Lower leg skin (tissue), 4 donors: ENCODE results near the gene SLC5A3. TPM values are rescaled to one million over a fixed set of nuclear protein-coding genes. Genes with fewer than 3 reads are reported as not detected.

Source experiments
- DNase-seq, 2 donors: peaks; one replicate each; pipeline ENCODE4 v3.0.0-alpha.2; 2019; ENCODE audit warnings: low spot score in 2 of 2
- H3K4me3 ChIP-seq: fragments of 200-600 bp; sonication (generic); 2 replicates; pipeline ENCODE4 v1.5.1; 2017; ENCODE audit warnings: mild to moderate bottlenecking, low read depth; ENCODE audit not compliant: poor library complexity, severe bottlenecking
- CTCF ChIP-seq, 3 donors: fragments of 450-650 bp; IDR thresholded peaks; one replicate each; pipeline ENCODE4 v1.5.1; 2016; ENCODE audit warnings: antibody characterized with exemption in 3 of 3, mild to moderate bottlenecking in 3 of 3, moderate library complexity in 2 of 3
- POLR2A ChIP-seq, 2 donors: fragments of 450-650 bp; IDR thresholded peaks; one replicate each; pipeline ENCODE4 v1.6.1; 2016 to 2017; ENCODE audit warnings: antibody characterized with exemption in 2 of 2, mild to moderate bottlenecking in 1 of 2, moderate library complexity in 1 of 2
- WGBS, 2 donors: methylation state at CpG; one replicate each; pipeline ENCODE4 v1.1.5; 2018; 5-methylcytosine and 5-hydroxymethylcytosine counted together
- intact Hi-C: fragments of 100-400 bp; cut with DNase I; formaldehyde crosslinking; loops from one replicate; pipeline ENCODE4 v1.15.0; 2023; ENCODE audit warnings: low total_unique reads
- total RNA-seq, 4 donors: library from RNA; depleted of rRNA; stranded (reverse); fragments of >200 nt; gene quantifications; one replicate each; pipeline ENCODE4 v1.1.0, GENCODE V29; 2016

The SLC5A3 gene
- total RNA-seq, 4 donors from 2014 or later, result 12.8 to 33.3 (median 28.6) TPM

- intact Hi-C loops, result no loop called here
- no peak for DNase-seq
- 84 to 85% methylated on average over 11 of the region's 11 CpGs for WGBS, 2 donors
These were observed 41.5 kb upstream of the SLC5A3 start for GRCh38 chr21:34031835-34032370.

DNA sequence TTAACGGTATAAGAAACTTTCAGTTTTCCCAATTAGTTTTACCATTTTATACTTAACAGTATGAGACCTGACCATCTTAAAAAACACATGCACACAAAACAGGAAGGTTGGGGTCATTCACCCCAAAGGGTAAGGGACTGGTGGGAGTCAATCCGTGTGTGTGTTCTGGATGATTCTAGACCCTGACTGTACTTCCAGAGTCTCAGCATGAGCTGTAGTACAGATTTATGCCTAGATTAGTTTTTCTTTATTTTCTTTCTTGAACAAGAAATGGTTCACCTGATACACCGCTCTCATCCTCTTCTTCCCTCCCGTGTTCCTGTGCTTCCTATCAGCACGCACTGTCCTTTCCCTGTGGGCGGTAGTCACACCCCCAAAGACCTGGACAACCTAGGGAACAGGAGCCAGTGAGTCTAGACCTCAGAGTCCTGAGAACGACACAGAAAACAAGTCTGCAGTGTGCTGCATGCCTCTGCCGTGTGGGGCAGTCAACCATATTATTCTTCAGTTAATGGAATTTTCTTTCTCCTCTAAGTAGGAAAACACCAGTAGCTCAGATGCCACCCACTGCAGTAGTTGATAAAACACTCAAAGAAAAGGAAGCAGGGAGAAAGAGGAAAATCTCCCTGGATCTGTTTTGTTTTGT, 38.9 kb upstream of the SLC5A3 start:
- no peak for DNase-seq
- TF ChIP-seq CTCF (IDR thresholded peaks at IDR 0.05) (no peak), POLR2A (IDR thresholded peaks at IDR 0.05) (no peak)
- intact Hi-C loops, result no loop called here
- 71 to 82% methylated on average over 8 of the region's 8 CpGs for WGBS, 2 donors
- no peak overlapping the region for H3K4me3 ChIP-seq

More at GRCh38 chr21:34031835-34032370, 41.5 kb upstream of the SLC5A3 start:
- TF ChIP-seq POLR2A (IDR thresholded peaks at IDR 0.05) (no peak), CTCF (IDR thresholded peaks at IDR 0.05) (no peak)
- H3K4me3 ChIP-seq, result no peak overlapping the region

DNA sequence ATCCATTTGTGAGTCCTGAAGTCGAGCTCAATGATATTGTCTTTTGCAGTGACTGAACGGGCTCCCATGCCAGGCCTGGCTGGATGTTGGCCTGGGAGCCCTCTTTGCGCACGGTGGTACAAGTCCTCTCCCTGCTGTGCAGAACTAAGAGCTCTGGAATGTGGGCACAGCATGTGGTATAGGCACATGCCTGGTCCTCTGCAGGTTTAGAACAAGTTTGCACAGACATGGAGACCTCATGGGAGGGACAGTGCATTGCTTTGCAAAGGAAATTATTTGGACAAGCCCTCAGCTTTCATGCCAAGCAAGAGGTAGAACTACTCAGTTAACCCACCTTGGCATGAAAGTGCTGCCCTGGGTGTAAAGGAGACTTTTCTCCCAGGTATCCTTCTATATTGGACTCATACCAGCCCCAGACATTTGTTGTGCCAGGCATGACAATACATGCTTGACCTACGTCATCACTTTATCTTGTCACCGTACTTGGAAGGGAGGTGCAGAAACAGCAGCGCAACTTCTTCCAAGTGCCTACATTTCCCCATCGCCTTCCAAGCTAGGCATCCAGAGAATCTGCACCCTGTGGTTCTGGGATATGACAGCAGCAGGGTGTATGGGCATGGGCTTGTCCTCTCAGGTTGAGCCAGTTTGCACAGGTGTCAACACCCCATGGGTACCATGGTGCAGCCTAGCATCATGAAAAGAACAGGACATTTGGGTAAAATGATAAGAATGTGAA, 37.6 kb upstream of the SLC5A3 start:
- DNase-seq, result peak in 1 of 2 donors; percentile 49
- WGBS, 2 donors, result 60 to 63% methylated on average over 8 of the region's 8 CpGs
- no peak overlapping the region for H3K4me3 ChIP-seq
- intact Hi-C loops, result no loop called here
- TF ChIP-seq CTCF (IDR thresholded peaks at IDR 0.05) (no peak), POLR2A (IDR thresholded peaks at IDR 0.05) (no peak)

DNA sequence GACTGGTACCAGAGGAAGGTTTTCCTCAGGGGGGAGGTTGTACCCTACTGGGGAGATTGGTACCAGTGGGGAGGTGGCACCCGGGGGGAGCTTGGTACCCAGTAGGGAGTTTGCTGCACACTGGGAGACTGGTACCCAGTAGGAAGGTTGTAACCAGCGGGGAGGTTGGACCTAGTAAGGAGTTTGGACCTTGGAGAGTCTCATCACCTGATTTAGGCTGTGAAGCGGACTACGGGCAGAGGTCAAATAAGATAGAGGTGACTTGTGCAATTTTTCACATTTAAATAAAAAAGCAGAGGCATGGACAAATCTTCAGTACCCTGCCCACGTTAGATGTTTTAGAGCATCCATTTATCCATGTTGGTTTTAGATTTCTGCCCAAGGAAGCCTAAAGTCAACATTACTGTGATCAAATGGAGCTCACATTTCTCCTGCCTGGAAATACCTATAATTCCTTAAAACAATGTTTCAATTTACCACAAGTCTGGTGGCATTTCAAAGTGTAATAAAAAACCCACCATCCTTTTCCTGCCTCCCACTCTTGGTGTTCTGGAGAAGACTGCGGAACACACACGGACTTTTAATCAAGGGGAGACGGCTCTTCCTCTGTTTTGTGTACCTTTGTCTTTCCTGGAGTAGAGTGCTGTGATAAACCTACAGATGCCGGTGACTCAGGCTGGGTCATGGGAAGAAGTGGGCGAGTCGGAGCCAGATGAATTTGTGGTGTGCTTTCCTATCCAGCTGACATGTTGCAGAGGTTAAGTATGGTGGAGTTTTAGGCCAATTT, 36.2 kb upstream of the SLC5A3 start:
- TF ChIP-seq POLR2A (IDR thresholded peaks at IDR 0.05), result no peak
- no peak for TF ChIP-seq CTCF (IDR thresholded peaks at IDR 0.05)
- WGBS, 2 donors, result 84 to 85% methylated on average over 11 of the region's 11 CpGs
- no peak for DNase-seq
- intact Hi-C loops, result no loop called here
- no peak overlapping the region for H3K4me3 ChIP-seq

GRCh38 chr21:34039678-34040382, 33.5 kb upstream of the SLC5A3 start:
- no peak for DNase-seq
- WGBS, 2 donors, result 63 to 64% methylated on average over 10 of the region's 10 CpGs
- intact Hi-C loops, result no loop called here
- no peak for TF ChIP-seq POLR2A (IDR thresholded peaks at IDR 0.05)
- no peak for TF ChIP-seq CTCF (IDR thresholded peaks at IDR 0.05)
- no peak overlapping the region for H3K4me3 ChIP-seq
